ENCODE results near the gene NUP98.
"Not testable (repeated sequence)": the region's sequence is repeated elsewhere in the genome, so short reads cannot be mapped to it uniquely, and the experiment has no call there.

NUP98 gene

GRCh38 chr11:3816673-3817072 lies 19.3 kb upstream of the NUP98 start (continued):
- TF ChIP-seq ZNF518A (tag by site-specific recombination; conservative IDR thresholded peaks at IDR 0.05; ENCODE audit: low read depth) (no peak), KLF9 (tag by site-specific recombination; IDR thresholded peaks at IDR 0.05; ENCODE audit: low read depth) (no peak), ZBTB26 (tag by site-specific recombination; optimal IDR thresholded peaks at IDR 0.05) (no peak), ZNF112 (tag by site-specific recombination; IDR thresholded peaks at IDR 0.05) (no peak), ZNF211 (tag by site-specific recombination; IDR thresholded peaks at IDR 0.05; ENCODE audit: low read depth) (no peak), ZBTB11 (tag by site-specific recombination; conservative IDR thresholded peaks at IDR 0.05; ENCODE audit: low read depth) (no peak), ZNF398 (tag by site-specific recombination; IDR thresholded peaks at IDR 0.05) (no peak)

- no peaks in the 10 kb centered on the region for H3K9me3 ChIP-seq (ENCODE audit: control insufficient read depth, insufficient read depth, low read depth, low read length)
- no peak overlapping the region for H3K4me3 ChIP-seq (ENCODE audit: low read depth, low read length)
- no peak overlapping the region for H3K27ac ChIP-seq (ENCODE audit: extremely low read depth, low read depth, low read length)
- POLR2A ChIA-PET = no interaction called here
- CTCF ChIA-PET = interaction anchor here (1.6 kb wide), 1 partner anchor 26 kb away, joined by 3 read pairs; no protein-coding TSS in a partner anchor
- no peaks in the 10 kb centered on the region for H3K4me1 ChIP-seq (ENCODE audit: control insufficient read depth, insufficient read depth, low read length)
- H3K36me3 ChIP-seq (ENCODE audit: control insufficient read depth in 2 of 2, insufficient read depth in 1 of 2, low read length in 2 of 2) = peaks cover 0 to 7% of the 10 kb centered on the region in 2 experiments; a peak in 1 of 3 replicates
- TF ChIP-seq ZNF341 (tag by site-specific recombination; IDR thresholded peaks at IDR 0.05; ENCODE audit: low read depth) (0 out of 2 replicates have a peak, but pooled peaks have one; percentile 12), ZNF140 (tag by site-specific recombination; IDR thresholded peaks at IDR 0.05) (no peak), ZFHX2 (tag by site-specific recombination; conservative IDR thresholded peaks at IDR 0.05) (0 out of 2 replicates have a peak, but pooled peaks have one; percentile 20)
These were observed 18.5 kb upstream of the NUP98 start for GRCh38 chr11:3815845-3816244.

- H3K9me3 ChIP-seq (ENCODE audit: control insufficient read depth, insufficient read depth, low read depth, low read length); H3K4me1 ChIP-seq (ENCODE audit: control insufficient read depth, insufficient read depth, low read length); H3K4me3 ChIP-seq (ENCODE audit: low read depth, low read length); POLR2A ChIA-PET; H3K27ac ChIP-seq (ENCODE audit: extremely low read depth, low read depth, low read length); H3K36me3 ChIP-seq (ENCODE audit: control insufficient read depth in 2 of 2, insufficient read depth in 1 of 2, low read length in 2 of 2): not testable (repeated sequence)
- TF ChIP-seq PRDM1 (tag by site-specific recombination; IDR thresholded peaks at IDR 0.05) (peak; percentile 99), ZNF121 (tag by site-specific recombination; IDR thresholded peaks at IDR 0.05) (peak; percentile 97), ZNF366 (tag by site-specific recombination; conservative IDR thresholded peaks at IDR 0.05) (peak; percentile 22; the same call in 1 of the 2 replicates)
- CTCF ChIA-PET = interaction anchor here (1.6 kb wide), 1 partner anchor 27 kb away, joined by 3 read pairs; no protein-coding TSS in a partner anchor
These were observed 17.5 kb upstream of the NUP98 start for GRCh38 chr11:3814832-3815231.

Data from HEK293 (cell line).